NCI-H187 treated with DMSO at 0.1 percent for 48 hours (cell line): ENCODE data around the gene NOTCH4.
"Not testable (repeated sequence)": the region's sequence is repeated elsewhere in the genome, so short reads cannot be mapped to it uniquely, and the experiment has no call there.

Source experiments
- DNase-seq: peaks from one replicate; lab custom pipeline; 2025; lab: John Stamatoyannopoulos, UW

NOTCH4 gene

GRCh38 chr6:32218167-32218566, 5.7 kb downstream of the NOTCH4 start:
- no peak for DNase-seq

- no peak for DNase-seq
Measured at GRCh38 chr6:32216998-32217397, 6.9 kb downstream of the NOTCH4 start.

- no peak for DNase-seq
Measured at GRCh38 chr6:32216285-32216684, 7.6 kb downstream of the NOTCH4 start.

- DNase-seq = no peak
Measured at GRCh38 chr6:32215617-32216016, 8.2 kb downstream of the NOTCH4 start.

- no peak for DNase-seq
Measured at GRCh38 chr6:32214126-32214525, 9.7 kb downstream of the NOTCH4 start.

- no peak for DNase-seq
Measured at GRCh38 chr6:32213649-32214048, 10.2 kb downstream of the NOTCH4 start.

GRCh38 chr6:32212076-32212760, 11.6 kb downstream of the NOTCH4 start:
- no peak for DNase-seq

GRCh38 chr6:32211432-32211831, 12.4 kb downstream of the NOTCH4 start:
- DNase-seq = not testable (repeated sequence)

GRCh38 chr6:32210191-32210601, 13.7 kb downstream of the NOTCH4 start:
- DNase-seq = no peak

- DNase-seq = no peak
Measured at GRCh38 chr6:32208996-32209395, 14.9 kb downstream of the NOTCH4 start.

- DNase-seq = no peak
Measured at GRCh38 chr6:32204268-32204715, 19.6 kb downstream of the NOTCH4 start.

- no peak for DNase-seq
Measured at GRCh38 chr6:32203426-32204267, 20.2 kb downstream of the NOTCH4 start.

GRCh38 chr6:32202186-32202585, 21.7 kb downstream of the NOTCH4 start:
- no peak for DNase-seq

GRCh38 chr6:32200711-32201475, 23.0 kb downstream of the NOTCH4 start:
- DNase-seq = no peak

- no peak for DNase-seq
Measured at GRCh38 chr6:32198866-32199265, 25.0 kb downstream of the NOTCH4 start.

- no peak for DNase-seq
Measured at GRCh38 chr6:32198345-32198696, 25.5 kb downstream of the NOTCH4 start.

GRCh38 chr6:32196682-32197616, 26.9 kb downstream of the NOTCH4 start:
- DNase-seq = no peak

- no peak for DNase-seq
Measured at GRCh38 chr6:32195902-32196681, 27.8 kb downstream of the NOTCH4 start.

- peak; percentile 88 for DNase-seq
Measured at GRCh38 chr6:32195652-32195901, 28.3 kb downstream of the NOTCH4 start.

- DNase-seq = no peak
Measured at GRCh38 chr6:32194825-32195651, 28.8 kb downstream of the NOTCH4 start.
